ENCODE data around the gene UBE2O. TPM values are rescaled to one million over a fixed set of nuclear protein-coding genes. Genes with fewer than 3 reads are reported as not detected.
A peak's percentile ranks its signal among the peaks of the same experiment; 100 is the strongest.

UBE2O gene
- polyA plus RNA-seq, 1 of the 3 experiments (the other 2 are of a cell fraction) = 25.4 TPM

DNA sequence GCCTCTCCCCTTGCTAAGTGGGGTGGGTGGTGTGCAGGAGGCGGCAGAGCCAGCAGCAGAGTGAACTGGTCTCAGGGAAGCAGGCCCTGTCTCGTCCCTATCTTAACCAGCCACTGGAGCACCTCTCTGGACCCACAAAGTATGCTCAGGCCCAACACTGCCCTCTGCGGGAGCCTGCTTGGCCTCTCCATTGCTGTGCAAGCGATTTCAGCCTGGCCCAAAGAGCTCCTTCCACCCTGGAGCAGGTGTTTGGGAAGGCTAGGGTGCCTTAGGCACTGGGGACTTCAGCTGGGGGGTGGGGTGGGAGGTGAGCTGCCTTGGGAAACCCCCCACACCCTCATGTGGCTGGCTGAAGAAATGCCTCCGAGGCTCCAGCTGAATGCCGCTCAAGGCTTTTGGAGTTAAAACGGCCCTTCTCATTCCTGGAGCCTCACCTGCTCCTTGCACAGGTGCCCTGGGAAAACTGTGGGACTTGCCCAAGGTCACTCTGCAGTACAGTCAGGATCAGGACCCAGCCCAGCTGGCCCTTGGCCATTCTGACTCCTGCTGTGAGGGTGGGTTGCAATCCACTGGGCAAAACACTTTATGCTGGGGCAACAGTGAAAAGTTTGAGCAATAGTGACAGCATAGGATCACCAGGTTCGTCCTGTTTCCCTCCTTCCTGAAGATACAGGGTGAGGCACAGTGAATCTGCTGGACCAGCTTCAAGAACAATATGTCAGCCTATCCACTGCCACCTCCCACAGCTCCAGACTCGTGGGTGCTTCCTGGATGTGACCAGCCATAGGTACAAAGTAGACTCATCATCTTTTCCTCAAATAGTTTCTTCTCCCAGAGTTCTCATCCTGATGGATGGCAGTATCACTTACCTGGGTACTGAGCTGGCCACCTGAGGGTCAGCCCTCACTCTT, 5.9 kb upstream of the UBE2O start:
- H3K79me2 ChIP-seq (ENCODE audit: insufficient read depth) = no peaks in the 10 kb centered on the region
- H3K9me3 ChIP-seq = no peaks in the 10 kb centered on the region
- no peaks in the 10 kb centered on the region for H3K27me3 ChIP-seq (ENCODE audit: insufficient read depth)
- no peak overlapping the region for H3K4me3 ChIP-seq (ENCODE audit: low read depth in 2 of 2, low read length in 1 of 2)
- 62% methylated on average over 7 of the region's 9 CpGs for WGBS (ENCODE audit: low lambda C conversion rate)
- no peak overlapping the region for H3K4me2 ChIP-seq
- TF ChIP-seq, protein P1, sequence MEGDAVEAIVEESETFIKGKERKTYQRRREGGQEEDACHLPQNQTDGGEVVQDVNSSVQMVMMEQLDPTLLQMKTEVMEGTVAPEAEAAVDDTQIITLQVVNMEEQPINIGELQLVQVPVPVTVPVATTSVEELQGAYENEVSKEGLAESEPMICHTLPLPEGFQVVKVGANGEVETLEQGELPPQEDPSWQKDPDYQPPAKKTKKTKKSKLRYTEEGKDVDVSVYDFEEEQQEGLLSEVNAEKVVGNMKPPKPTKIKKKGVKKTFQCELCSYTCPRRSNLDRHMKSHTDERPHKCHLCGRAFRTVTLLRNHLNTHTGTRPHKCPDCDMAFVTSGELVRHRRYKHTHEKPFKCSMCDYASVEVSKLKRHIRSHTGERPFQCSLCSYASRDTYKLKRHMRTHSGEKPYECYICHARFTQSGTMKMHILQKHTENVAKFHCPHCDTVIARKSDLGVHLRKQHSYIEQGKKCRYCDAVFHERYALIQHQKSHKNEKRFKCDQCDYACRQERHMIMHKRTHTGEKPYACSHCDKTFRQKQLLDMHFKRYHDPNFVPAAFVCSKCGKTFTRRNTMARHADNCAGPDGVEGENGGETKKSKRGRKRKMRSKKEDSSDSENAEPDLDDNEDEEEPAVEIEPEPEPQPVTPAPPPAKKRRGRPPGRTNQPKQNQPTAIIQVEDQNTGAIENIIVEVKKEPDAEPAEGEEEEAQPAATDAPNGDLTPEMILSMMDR (IDR thresholded peaks at IDR 0.05) = peak; percentile 51
- TF ChIP-seq RXRA (IDR thresholded peaks at IDR 0.05; ENCODE audit: borderline replicate concordance, low read depth) = no peak
- TF ChIP-seq FOXJ3 (CRISPR knock-in tag; IDR thresholded peaks at IDR 0.05) = no peak
- TF ChIP-seq SMC3 (IDR thresholded peaks at IDR 0.05; ENCODE audit: low read depth, low read length) = peak; percentile 81
- TF ChIP-seq MXI1 (IDR thresholded peaks at IDR 0.05; ENCODE audit: low read depth, low read length) = no peak
- TF ChIP-seq RAD21 (IDR thresholded peaks at IDR 0.05; ENCODE audit: low read length) = peak; percentile 81
- TF ChIP-seq GATA2 (CRISPR knock-in tag; IDR thresholded peaks at IDR 0.05) = no peak
- TF ChIP-seq RCOR1 (IDR thresholded peaks at IDR 0.05; ENCODE audit: low read length) = 0 out of 2 replicates have a peak, but pooled peaks have one; percentile 7
- no peak overlapping the region for H2AFZ ChIP-seq (ENCODE audit: low read depth)
- H3K27ac ChIP-seq (ENCODE audit: low read depth in 2 of 2, low read length in 1 of 2) = no peak overlapping the region
- POLR2A ChIA-PET = interaction anchor here (1.1 to 1.5 kb wide), 3 partner anchors 39 to 86 kb away, joined by 3 to 6 read pairs (median 4); no protein-coding TSS in a partner anchor
- CTCF ChIA-PET = interaction anchor here (0.6 to 56.8 kb wide), 43 partner anchors 12 to 340 kb away, joined by 3 to 1687 read pairs (median 4); partner anchors contain the start of genes AANAT, RHBDF2, SPHK1 and ST6GALNAC2
- H3K36me3 ChIP-seq (replicated peaks in 1 of 2; ENCODE audit: control insufficient read depth in 1 of 2, insufficient read depth in 2 of 2, low read length in 1 of 2) = no peaks in the 10 kb centered on the region
- no peaks in the 10 kb centered on the region for H4K20me1 ChIP-seq (ENCODE audit: insufficient read depth)
- H3K4me1 ChIP-seq (ENCODE audit: control insufficient read depth in 1 of 2, insufficient read depth in 2 of 2, low read depth in 1 of 2, low read length in 1 of 2) = no peaks in the 10 kb centered on the region; a peak in 1 of 4 replicates
- H3K9ac ChIP-seq = no peak overlapping the region
- no peaks in the 10 kb centered on the region for H3K9me2 ChIP-seq
- H3F3A ChIP-seq (replicated peaks; ENCODE audit: insufficient read depth) = peaks cover 2% of the 10 kb centered on the region
- peak; percentile 79 for DNase-seq

- TF ChIP-seq TEAD4 (IDR thresholded peaks at IDR 0.05; ENCODE audit: borderline replicate concordance, insufficient read depth) (no peak), EP300 (IDR thresholded peaks at IDR 0.05; ENCODE audit: borderline replicate concordance in 1 of 2, low read depth in 1 of 2, low read length in 1 of 2) (0 out of 4 replicates have a peak, but pooled peaks of 1 of the 2 experiments have one; percentile 16)
- H3K4me3 ChIP-seq (ENCODE audit: low read depth in 2 of 2, low read length in 1 of 2) = peak overlapping the region; percentile 74 to 95; a peak in 2 of 4 replicates
- no peak overlapping the region for H3K27ac ChIP-seq (ENCODE audit: low read depth in 2 of 2, low read length in 1 of 2)
- CTCF ChIA-PET = interaction anchor here (0.6 to 56.8 kb wide), 27 partner anchors 9 to 335 kb away, joined by 3 to 1687 read pairs (median 7); partner anchors contain the start of genes AANAT, PRPSAP1 and RHBDF2
- no peak overlapping the region for H3K9ac ChIP-seq
- peaks cover 42% of the 10 kb centered on the region for H3K79me2 ChIP-seq (ENCODE audit: insufficient read depth)
- H3F3A ChIP-seq (replicated peaks; ENCODE audit: insufficient read depth) = peaks cover 6% of the 10 kb centered on the region
- H3K4me1 ChIP-seq (ENCODE audit: control insufficient read depth in 1 of 2, insufficient read depth in 2 of 2, low read depth in 1 of 2, low read length in 1 of 2) = peaks cover 9 to 15% of the 10 kb centered on the region in 2 experiments
- POLR2A ChIA-PET = interaction anchor here (1.0 to 2.1 kb wide), 5 partner anchors 10 to 90 kb away, joined by 3 to 9 read pairs (median 5); no protein-coding TSS in a partner anchor
- no peaks in the 10 kb centered on the region for H3K27me3 ChIP-seq (ENCODE audit: insufficient read depth)
- DNase-seq = no peak
- peaks cover 40% of the 10 kb centered on the region for H4K20me1 ChIP-seq (ENCODE audit: insufficient read depth)
- no peaks in the 10 kb centered on the region for H3K9me3 ChIP-seq
- no peak overlapping the region for H3K4me2 ChIP-seq
- no peaks in the 10 kb centered on the region for H3K36me3 ChIP-seq (replicated peaks in 1 of 2; ENCODE audit: control insufficient read depth in 1 of 2, insufficient read depth in 2 of 2, low read length in 1 of 2)
- H3K9me2 ChIP-seq = no peaks in the 10 kb centered on the region
- H2AFZ ChIP-seq (ENCODE audit: low read depth) = no peak overlapping the region
- WGBS (ENCODE audit: low lambda C conversion rate) = 47% methylated on average over 6 of the region's 6 CpGs
These were observed 435 bp upstream of the UBE2O start for GRCh38 chr17:76453431-76453743.

Data from SK-N-SH (cell line).